ENCODE results near the gene ASTN2.
"Not testable (repeated sequence)": the region's sequence is repeated elsewhere in the genome, so short reads cannot be mapped to it uniquely, and the experiment has no call there.

ASTN2 gene

GRCh38 chr9:116901260-116901659 is 513.6 kb downstream of the ASTN2 start:
- no peak for DNase-seq

- DNase-seq = no peak
Observed at GRCh38 chr9:116900543-116900942, 514.3 kb downstream of the ASTN2 start.

- DNase-seq = no peak
Observed at GRCh38 chr9:116900007-116900367, 514.9 kb downstream of the ASTN2 start.

GRCh38 chr9:116899337-116900006 is 515.4 kb downstream of the ASTN2 start:
- DNase-seq = no peak

GRCh38 chr9:116898131-116898530 is 516.7 kb downstream of the ASTN2 start:
- DNase-seq = not testable (repeated sequence)

GRCh38 chr9:116897201-116897600 is 517.7 kb downstream of the ASTN2 start:
- DNase-seq = no peak

GRCh38 chr9:116895961-116896360 is 518.9 kb downstream of the ASTN2 start:
- DNase-seq = no peak

- no peak for DNase-seq
Observed at GRCh38 chr9:116891424-116891823, 523.4 kb downstream of the ASTN2 start.

GRCh38 chr9:116888476-116888875 is 526.4 kb downstream of the ASTN2 start:
- not testable (repeated sequence) for DNase-seq

- no peak for DNase-seq
Observed at GRCh38 chr9:116888066-116888465, 526.8 kb downstream of the ASTN2 start.

GRCh38 chr9:116883676-116884075 is 531.2 kb downstream of the ASTN2 start:
- no peak for DNase-seq

- no peak for DNase-seq
Observed at GRCh38 chr9:116877072-116877471, 537.8 kb downstream of the ASTN2 start.

- no peak for DNase-seq
Observed at GRCh38 chr9:116875576-116875975, 539.3 kb downstream of the ASTN2 start.

GRCh38 chr9:116873937-116874914 is 540.6 kb downstream of the ASTN2 start:
- DNase-seq = no peak

GRCh38 chr9:116873491-116873890 is 541.4 kb downstream of the ASTN2 start:
- DNase-seq = no peak

GRCh38 chr9:116870566-116870965 is 544.3 kb downstream of the ASTN2 start:
- no peak for DNase-seq

GRCh38 chr9:116868201-116868600 is 546.7 kb downstream of the ASTN2 start:
- DNase-seq = no peak

- DNase-seq = no peak
Observed at GRCh38 chr9:116861321-116861720, 553.5 kb downstream of the ASTN2 start.

- DNase-seq = peak; percentile 1 to 56
Observed at GRCh38 chr9:116860509-116861120, 554.2 kb downstream of the ASTN2 start.

- no peak for DNase-seq
Observed at GRCh38 chr9:116859763-116860162, 555.1 kb downstream of the ASTN2 start.

- no peak for DNase-seq
Observed at GRCh38 chr9:116857321-116857720, 557.5 kb downstream of the ASTN2 start.

GRCh38 chr9:116855881-116856662 is 558.8 kb downstream of the ASTN2 start:
- DNase-seq = no peak

- no peak for DNase-seq
Observed at GRCh38 chr9:116849721-116850120, 565.1 kb downstream of the ASTN2 start.
